Measurements from ENCODE around the gene THUMPD1.
A peak's percentile ranks its signal among the peaks of the same experiment; 100 is the strongest.
"Not testable (repeated sequence)": the region's sequence is repeated elsewhere in the genome, so short reads cannot be mapped to it uniquely, and the experiment has no call there.

Gene THUMPD1

DNA sequence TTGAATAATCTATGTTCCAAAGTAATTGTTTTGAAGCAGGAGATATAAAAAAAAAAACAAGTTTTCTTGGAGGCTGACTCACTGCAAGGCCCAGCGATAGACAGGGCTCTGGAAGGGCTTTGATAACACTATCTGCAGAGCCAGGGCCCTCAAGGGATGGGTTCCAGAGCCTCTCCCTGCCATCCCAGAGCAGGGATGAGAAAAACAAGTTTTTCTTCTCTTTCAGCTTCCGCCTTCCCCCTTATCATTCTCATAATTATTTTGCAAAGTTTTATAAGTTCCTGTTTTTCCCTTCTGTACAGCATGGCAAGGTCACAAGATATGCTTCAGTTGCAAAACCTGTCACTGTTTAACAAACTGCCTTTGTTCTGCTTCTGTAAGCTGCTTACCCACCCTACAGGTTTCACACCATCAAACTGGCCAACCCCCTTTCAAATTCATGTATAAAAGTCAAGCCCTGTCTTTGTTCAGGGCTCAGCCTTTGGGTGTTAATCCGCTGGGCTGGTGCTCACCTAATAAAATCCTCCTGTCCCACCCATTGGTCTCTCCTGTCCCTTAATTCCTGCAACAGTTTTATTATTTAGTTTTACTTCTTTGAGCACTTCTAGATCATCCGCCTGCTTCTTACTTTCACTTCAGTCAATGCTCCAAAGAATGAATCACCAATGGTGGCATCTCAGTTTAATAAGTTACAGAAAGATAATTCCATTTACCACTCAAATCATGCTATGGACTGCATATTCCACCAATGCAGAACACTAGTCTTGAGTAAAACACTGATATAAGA, 5.6 kb upstream of the THUMPD1 start:
- no peak for DNase-seq (ENCODE audit: low spot score)

GRCh38 chr16:20746461-20746860, 4.8 kb upstream of the THUMPD1 start:
- no peak for DNase-seq (ENCODE audit: low spot score)

GRCh38 chr16:20744922-20745440, 3.4 kb upstream of the THUMPD1 start:
- DNase-seq (ENCODE audit: low spot score): no peak

- no peak for DNase-seq (ENCODE audit: low spot score)
These were observed 2.0 kb upstream of the THUMPD1 start for GRCh38 chr16:20743591-20743990.

- DNase-seq (ENCODE audit: low spot score): peak; percentile 90
These were observed 607 bp downstream of the THUMPD1 start for GRCh38 chr16:20740901-20741521.

DNA sequence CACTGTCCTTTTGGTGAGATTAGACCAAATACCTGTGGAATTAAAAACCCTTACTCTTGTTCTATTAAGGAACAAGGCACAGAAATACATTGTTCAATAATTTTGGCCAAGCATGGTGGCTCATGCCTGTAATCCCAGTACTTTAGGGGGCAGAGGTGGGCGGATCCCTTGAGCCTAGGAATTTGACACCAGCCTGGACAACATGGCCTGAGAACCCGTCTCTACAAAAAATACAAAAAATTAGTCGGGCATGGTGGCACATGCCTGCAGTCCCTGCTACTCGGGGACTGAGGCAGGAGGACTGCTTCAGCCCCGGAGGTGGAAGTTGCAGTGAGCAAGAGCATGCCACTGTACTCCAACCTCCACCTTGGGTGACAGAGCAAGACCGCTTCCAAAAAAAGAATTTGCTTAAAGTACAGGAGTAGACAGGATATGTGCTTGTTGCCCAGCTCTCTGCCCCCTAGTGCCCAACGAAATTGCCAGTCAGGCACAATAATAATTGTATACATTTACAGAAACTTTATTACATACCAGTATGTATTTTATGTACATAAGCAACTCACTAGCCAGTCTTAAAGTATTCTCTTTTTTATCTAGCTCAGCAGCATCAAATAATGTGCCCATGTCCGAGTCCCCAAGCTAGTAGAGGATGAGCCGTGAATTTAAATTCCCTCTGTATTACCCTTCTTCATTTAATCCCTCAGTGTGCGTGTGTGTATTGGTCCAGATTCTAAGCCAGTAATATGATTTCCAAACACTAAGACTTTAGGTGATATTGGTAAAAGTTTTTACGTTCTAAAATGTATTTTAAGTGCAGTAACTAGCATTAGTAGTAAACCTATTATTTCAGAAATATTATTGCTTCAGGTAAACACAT, 1.4 kb downstream of the THUMPD1 start:
- DNase-seq (ENCODE audit: low spot score): peak; percentile 11

DNA sequence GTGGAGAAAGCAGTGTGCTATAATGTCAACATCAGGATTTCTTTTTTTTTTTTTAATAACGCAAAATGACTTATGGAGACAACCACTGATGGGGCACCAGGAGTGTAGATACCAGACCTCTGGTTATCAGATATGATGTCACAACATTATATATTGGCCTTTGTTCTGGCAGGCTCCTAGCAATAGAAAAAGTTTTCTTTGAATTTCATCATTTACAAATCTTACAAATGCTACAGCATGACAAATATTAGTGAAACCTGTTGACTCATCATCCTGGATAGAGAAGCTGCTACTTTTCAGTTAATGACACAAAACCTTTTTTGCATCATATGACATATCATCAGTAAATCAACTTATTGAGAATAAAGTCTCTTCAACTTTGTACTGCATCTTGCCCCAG, 6.1 kb downstream of the THUMPD1 start:
- DNase-seq (ENCODE audit: low spot score): no peak

GRCh38 chr16:20734782-20735181, 6.8 kb downstream of the THUMPD1 start:
- DNase-seq (ENCODE audit: low spot score): no peak

DNA sequence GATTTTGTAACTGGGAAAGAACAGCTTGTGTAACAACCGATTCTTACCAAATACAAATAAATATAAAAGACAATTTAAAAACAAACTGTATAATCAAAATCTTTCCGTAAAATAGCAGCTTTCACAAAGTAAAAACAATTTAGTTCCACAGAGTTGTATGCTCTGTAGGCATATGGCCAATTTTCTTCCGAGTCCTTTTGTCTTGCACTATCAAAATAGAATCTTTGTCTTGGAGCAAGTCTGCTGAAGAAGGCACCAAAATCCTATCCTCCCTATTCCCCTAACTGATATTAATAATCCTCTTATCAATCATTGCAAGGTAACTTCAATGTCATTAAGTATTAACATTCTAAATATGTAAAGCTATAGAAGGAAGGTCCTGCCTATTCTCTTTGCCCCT, 7.6 kb downstream of the THUMPD1 start:
- DNase-seq (ENCODE audit: low spot score): no peak

GRCh38 chr16:20729141-20729540, 12.5 kb downstream of the THUMPD1 start:
- no peak for DNase-seq (ENCODE audit: low spot score)

- no peak for DNase-seq (ENCODE audit: low spot score)
These were observed 14.4 kb downstream of the THUMPD1 start for GRCh38 chr16:20727181-20727580.

- no peak for DNase-seq (ENCODE audit: low spot score)
These were observed 15.0 kb downstream of the THUMPD1 start for GRCh38 chr16:20726661-20727060.

DNA sequence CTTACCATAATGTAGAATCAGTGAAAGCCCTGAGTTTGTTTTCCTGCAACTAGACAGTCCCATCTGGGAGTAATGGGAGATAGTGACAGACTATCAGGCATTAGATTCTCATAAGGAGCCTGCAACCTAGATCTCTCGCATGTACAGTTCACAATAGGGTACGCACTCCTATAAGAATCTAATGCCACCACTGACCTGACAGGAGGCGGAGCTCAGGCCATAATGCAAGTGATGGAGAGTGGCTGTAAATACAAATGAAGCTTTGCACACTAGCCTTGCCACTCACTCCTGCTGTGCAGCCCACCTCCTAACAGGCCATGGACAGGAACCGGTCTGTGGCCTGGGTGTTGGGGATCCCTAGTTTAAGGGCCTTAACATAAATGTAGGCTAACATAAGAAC, 21.4 kb downstream of the THUMPD1 start:
- DNase-seq (ENCODE audit: low spot score): no peak

DNA sequence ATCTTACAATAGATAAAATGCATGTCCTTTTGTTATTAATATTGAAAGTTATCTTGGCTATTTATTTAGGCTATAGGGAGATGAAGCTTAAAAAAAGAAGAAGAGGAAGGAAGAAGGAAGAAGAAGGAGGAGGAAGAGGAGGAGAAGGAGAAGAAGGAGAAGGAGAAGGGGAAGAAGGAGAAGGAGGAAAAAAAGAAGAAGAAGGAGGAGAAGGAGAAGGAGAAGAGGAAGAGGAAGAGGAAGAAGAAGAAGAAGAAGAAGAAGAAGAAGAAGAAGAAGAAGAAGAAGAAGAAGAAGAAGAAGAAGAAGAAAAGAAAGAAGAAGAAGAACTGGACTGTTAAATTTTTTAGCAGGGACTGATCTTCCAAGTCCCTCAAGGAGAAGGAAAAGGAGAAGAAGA, 23.9 kb downstream of the THUMPD1 start:
- not testable (repeated sequence) for DNase-seq (ENCODE audit: low spot score)

GRCh38 chr16:20711277-20711911, 30.2 kb downstream of the THUMPD1 start:
- no peak for DNase-seq (ENCODE audit: low spot score)

DNA sequence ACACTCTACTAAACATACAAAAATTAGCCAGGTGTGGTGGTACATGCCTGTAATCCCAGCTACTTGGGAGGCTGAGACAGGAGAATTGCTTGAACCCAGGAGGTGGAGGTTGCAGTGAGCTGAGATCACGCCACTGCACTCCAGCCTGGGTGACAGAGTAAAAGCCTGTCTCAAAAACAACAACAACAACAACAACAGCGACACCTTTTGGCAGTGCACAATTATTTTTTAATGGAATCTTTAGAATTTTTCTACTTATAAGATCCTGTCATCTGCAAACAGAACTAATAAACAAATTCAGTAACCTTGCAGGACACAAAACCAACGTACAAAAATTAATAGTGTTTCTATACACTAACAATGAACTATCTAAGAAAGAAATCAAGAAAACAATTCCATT, 33.5 kb downstream of the THUMPD1 start:
- DNase-seq (ENCODE audit: low spot score): peak; percentile 19

- DNase-seq (ENCODE audit: low spot score): no peak
These were observed 34.2 kb downstream of the THUMPD1 start for GRCh38 chr16:20707461-20707860.

DNA sequence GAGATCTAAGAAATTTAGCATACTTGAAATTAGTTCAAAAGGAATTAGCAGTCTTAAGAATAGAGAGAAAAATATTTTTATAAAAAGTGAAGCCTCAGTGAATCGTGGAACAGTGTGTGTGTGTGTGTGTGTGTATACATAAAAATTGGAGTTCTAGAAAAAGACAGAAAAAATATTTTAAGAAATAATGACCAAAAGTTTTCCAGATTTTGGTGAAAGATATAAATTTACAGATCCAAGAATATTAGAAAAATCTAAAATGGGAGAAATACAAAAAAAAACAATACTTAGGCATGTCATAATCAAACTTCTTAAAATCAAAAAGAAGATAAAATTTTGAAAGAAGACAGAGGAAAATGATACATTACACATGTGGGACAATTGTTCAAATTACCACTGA, 35.6 kb downstream of the THUMPD1 start:
- DNase-seq (ENCODE audit: low spot score): not testable (repeated sequence)

DNA sequence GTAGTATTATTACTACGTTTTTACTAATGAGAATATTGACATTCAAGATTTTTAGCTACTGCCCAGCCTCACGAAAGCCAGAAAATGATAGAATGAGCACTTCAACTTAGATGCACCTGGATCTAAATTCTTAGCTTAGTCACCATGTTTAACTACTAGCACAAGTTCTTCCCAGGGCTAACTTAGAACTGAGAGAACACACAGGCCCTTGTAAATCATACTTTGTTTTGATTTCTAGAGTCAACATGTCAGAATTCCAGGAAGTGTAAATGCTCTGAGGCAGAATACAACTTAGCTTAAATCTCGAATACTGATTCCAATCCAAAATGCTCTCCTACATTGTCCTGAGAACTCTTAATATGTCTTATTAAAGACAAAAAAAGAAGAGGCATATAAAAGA, 37.3 kb downstream of the THUMPD1 start:
- no peak for DNase-seq (ENCODE audit: low spot score)

DNA sequence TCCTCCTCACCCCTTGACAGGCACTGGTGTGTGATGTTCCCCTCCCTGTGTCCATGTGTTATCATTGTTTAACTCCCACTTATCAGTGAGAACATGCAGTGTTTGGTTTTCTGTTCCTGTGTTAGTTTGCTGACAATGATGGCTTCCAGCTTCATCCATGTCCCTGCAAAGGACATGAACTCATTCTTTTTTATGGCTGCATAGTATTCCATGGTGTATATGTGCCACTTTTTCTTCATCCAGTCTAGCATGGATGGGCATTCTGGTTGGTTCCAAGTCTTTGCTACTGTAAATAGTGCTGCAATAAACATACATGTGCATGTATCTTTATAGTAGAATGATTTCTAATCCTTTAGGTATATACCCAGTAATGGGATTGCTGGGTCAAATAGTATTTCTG, 39.9 kb downstream of the THUMPD1 start:
- DNase-seq (ENCODE audit: low spot score): not testable (repeated sequence)

DNA sequence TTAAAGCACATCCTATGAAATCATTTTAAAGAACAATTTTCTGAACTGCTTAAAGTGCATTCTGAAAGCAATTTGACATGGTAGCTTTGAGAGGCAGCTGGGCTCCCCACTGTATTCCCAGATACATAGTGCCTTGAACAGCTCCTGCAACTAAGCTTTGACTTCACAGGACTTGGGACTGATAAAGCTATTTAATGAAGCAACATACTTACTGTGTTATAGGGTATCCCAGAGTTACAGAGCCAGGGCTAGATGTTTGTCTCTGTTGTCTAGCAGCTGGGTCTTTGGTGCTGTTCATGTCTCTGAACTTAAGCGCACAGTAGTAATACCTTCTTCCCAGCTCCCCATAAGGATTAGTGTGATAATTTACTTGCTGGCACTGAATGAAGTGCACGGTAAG, 45.0 kb downstream of the THUMPD1 start:
- DNase-seq (ENCODE audit: low spot score): no peak

DNA sequence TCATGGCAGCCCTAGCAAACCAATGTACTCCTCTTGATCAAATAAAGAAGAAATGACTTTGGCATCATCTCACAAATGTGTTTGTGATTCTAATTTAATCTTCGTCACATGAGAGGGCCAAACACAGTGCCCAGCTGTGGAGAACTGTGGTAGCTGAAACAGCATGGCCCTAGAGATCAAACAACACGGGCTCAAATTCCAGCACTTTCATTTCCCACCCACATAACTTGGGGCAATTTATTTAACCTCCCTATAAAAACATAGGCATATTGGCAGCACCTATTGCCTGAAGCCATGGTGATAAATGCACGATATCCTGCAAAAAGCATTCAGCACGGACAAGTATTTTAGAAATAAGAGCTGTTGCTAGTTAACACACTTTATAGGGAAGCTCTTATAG, 46.6 kb downstream of the THUMPD1 start:
- DNase-seq (ENCODE audit: low spot score): no peak

Measured in activated CD4-positive, alpha-beta T cell treated with anti-CD3 and anti-CD28 coated beads, Interleukin-2, Interleukin-4, amounts not matched to agents 100 ng/mL and 50 ng/mL, durations not matched to agents 16 hours and 8 hours (primary cell).